ENCODE measurements around the gene GIMAP5.

- TF ChIP-seq YY1 (IDR thresholded peaks at IDR 0.05; ENCODE audit: insufficient read depth, insufficient read length): no peak
- TF ChIP-seq ZNF274 (IDR thresholded peaks at IDR 0.05; ENCODE audit: low read depth, low read length): no peak
These were observed 14.7 kb upstream of the GIMAP5 start for GRCh38 chr7:150722431-150722931.

Measured in NT2/D1 (cell line).